Stimulated activated CD4-positive, alpha-beta T cell treated with anti-CD3 and anti-CD28 coated beads, Interleukin-15, amount 100 ng/mL, for 1 hour (primary cell): ENCODE data around the gene PPIG.
"Not testable (repeated sequence)": the region's sequence is repeated elsewhere in the genome, so short reads cannot be mapped to it uniquely, and the experiment has no call there.

Experiments
- DNase-seq, 2 donors: peaks; one replicate each; pipeline ENCODE4 v3.0.0-alpha.2; 2020; ENCODE audit warnings: low read depth in 1 of 2, low spot score in 1 of 2

PPIG gene

GRCh38 chr2:169584005-169584877 is at the start of gene PPIG:
TSS of gene PPIG (plus strand) at chr2:169584351. CDS start at chr2:169604042, 19,691 bp downstream.
- DNase-seq: peak; percentile 61 to 77

GRCh38 chr2:169539460-169539859 is 44.7 kb upstream of the PPIG start:
- DNase-seq: not testable (repeated sequence)

GRCh38 chr2:169540146-169540545 is 44.0 kb upstream of the PPIG start:
- DNase-seq: no peak

- no peak for DNase-seq
Observed at GRCh38 chr2:169542433-169542832, 41.7 kb upstream of the PPIG start.

GRCh38 chr2:169546756-169547155 is 37.4 kb upstream of the PPIG start:
- DNase-seq: no peak

- no peak for DNase-seq
Observed at GRCh38 chr2:169561364-169561763, 22.8 kb upstream of the PPIG start.

- not testable (repeated sequence) for DNase-seq
Observed at GRCh38 chr2:169562084-169562483, 22.1 kb upstream of the PPIG start.

- DNase-seq: no peak
Observed at GRCh38 chr2:169562519-169562918, 21.6 kb upstream of the PPIG start.

GRCh38 chr2:169565686-169566085 is 18.5 kb upstream of the PPIG start:
- no peak for DNase-seq

- DNase-seq: no peak
Observed at GRCh38 chr2:169569948-169570347, 14.2 kb upstream of the PPIG start.

GRCh38 chr2:169570752-169571151 is 13.4 kb upstream of the PPIG start:
- DNase-seq: not testable (repeated sequence)

GRCh38 chr2:169571571-169571970 is 12.6 kb upstream of the PPIG start:
- DNase-seq: no peak

GRCh38 chr2:169572189-169572588 is 12.0 kb upstream of the PPIG start:
- no peak for DNase-seq

- DNase-seq: no peak
Observed at GRCh38 chr2:169572821-169573159, 11.4 kb upstream of the PPIG start.

- DNase-seq: peak; percentile 62 to 76
Observed at GRCh38 chr2:169573160-169573973, 10.8 kb upstream of the PPIG start, which contains the start of gene FASTKD1. TSS of gene FASTKD1 (minus strand) at chr2:169573865. CDS start at chr2:169572029, 1,836 bp downstream.

- DNase-seq: no peak
Observed at GRCh38 chr2:169573974-169574299, 10.2 kb upstream of the PPIG start.

GRCh38 chr2:169574539-169574938 is 9.6 kb upstream of the PPIG start:
- DNase-seq: not testable (repeated sequence)

GRCh38 chr2:169575264-169575663 is 8.9 kb upstream of the PPIG start:
- not testable (repeated sequence) for DNase-seq

- no peak for DNase-seq
Observed at GRCh38 chr2:169579044-169579443, 5.1 kb upstream of the PPIG start.

- DNase-seq: not testable (repeated sequence)
Observed at GRCh38 chr2:169582552-169583266, 1.4 kb upstream of the PPIG start.

- no peak for DNase-seq
Observed at GRCh38 chr2:169583518-169583917, 633 bp upstream of the PPIG start.
